ENCODE measurements around the gene CTSH. TPM values are rescaled to one million over a fixed set of nuclear protein-coding genes. Genes with fewer than 3 reads are reported as not detected.

The CTSH gene
- total RNA-seq, 1 donor from 2014 or later: 47.1 TPM

- Mint-ChIP-seq H3K27ac (no peak overlapping the region), H3K4me3 (ENCODE audit: low read depth) (no peak overlapping the region), H3K4me1 (ENCODE audit: low read depth) (no peaks in the 10 kb centered on the region), H3K27me3 (ENCODE audit: low read depth) (peaks cover 8% of the 10 kb centered on the region), H3K36me3 (ENCODE audit: low read depth) (no peaks in the 10 kb centered on the region), H3K9me3 (no peaks in the 10 kb centered on the region)
- intact Hi-C loops (cut with micrococcal nuclease): no loop called here
- no peak for DNase-seq (ENCODE audit: low spot score)
Observed at GRCh38 chr15:78968539-78969271, 23.9 kb upstream of the CTSH start.

GRCh38 chr15:78968114-78968513, 23.3 kb upstream of the CTSH start:
- DNase-seq (ENCODE audit: low spot score): no peak
- Mint-ChIP-seq H3K36me3 (ENCODE audit: low read depth) (no peaks in the 10 kb centered on the region), H3K27me3 (ENCODE audit: low read depth) (peaks cover 8% of the 10 kb centered on the region), H3K4me3 (ENCODE audit: low read depth) (no peak overlapping the region), H3K4me1 (ENCODE audit: low read depth) (no peaks in the 10 kb centered on the region), H3K27ac (no peak overlapping the region), H3K9me3 (no peaks in the 10 kb centered on the region)
- intact Hi-C loops (cut with micrococcal nuclease): no loop called here

- Mint-ChIP-seq H3K36me3 (ENCODE audit: low read depth) (no peaks in the 10 kb centered on the region), H3K27ac (no peak overlapping the region), H3K4me3 (ENCODE audit: low read depth) (no peak overlapping the region)
Observed at GRCh38 chr15:78960308-78960707, 15.5 kb upstream of the CTSH start.

GRCh38 chr15:78959360-78959759, 14.5 kb upstream of the CTSH start:
- H3K4me3 Mint-ChIP-seq (ENCODE audit: low read depth): no peak overlapping the region
- H3K36me3 Mint-ChIP-seq (ENCODE audit: low read depth): no peaks in the 10 kb centered on the region
- H3K9me3 Mint-ChIP-seq: no peaks in the 10 kb centered on the region
- no peak for DNase-seq (ENCODE audit: low spot score)
- H3K4me1 Mint-ChIP-seq (ENCODE audit: low read depth): no peaks in the 10 kb centered on the region
- intact Hi-C loops (cut with micrococcal nuclease): no loop called here
- H3K27me3 Mint-ChIP-seq (ENCODE audit: low read depth): peaks cover 5% of the 10 kb centered on the region
- H3K27ac Mint-ChIP-seq: no peak overlapping the region

More at GRCh38 chr15:78960308-78960707, 15.5 kb upstream of the CTSH start:
- H3K9me3 Mint-ChIP-seq: no peaks in the 10 kb centered on the region
- DNase-seq (ENCODE audit: low spot score): no peak
- H3K27me3 Mint-ChIP-seq (ENCODE audit: low read depth): no peaks in the 10 kb centered on the region
- no peaks in the 10 kb centered on the region for H3K4me1 Mint-ChIP-seq (ENCODE audit: low read depth)
- intact Hi-C loops (cut with micrococcal nuclease): no loop called here

- peaks cover 8% of the 10 kb centered on the region for H3K27me3 Mint-ChIP-seq (ENCODE audit: low read depth)
- H3K27ac Mint-ChIP-seq: no peak overlapping the region
- DNase-seq (ENCODE audit: low spot score): no peak
- H3K4me1 Mint-ChIP-seq (ENCODE audit: low read depth): no peaks in the 10 kb centered on the region
- intact Hi-C loops (cut with micrococcal nuclease): no loop called here
- H3K9me3 Mint-ChIP-seq: no peaks in the 10 kb centered on the region
- no peaks in the 10 kb centered on the region for H3K36me3 Mint-ChIP-seq (ENCODE audit: low read depth)
- H3K4me3 Mint-ChIP-seq (ENCODE audit: low read depth): no peak overlapping the region
Observed at GRCh38 chr15:78957416-78958093, 12.7 kb upstream of the CTSH start.

- Mint-ChIP-seq H3K4me3 (ENCODE audit: low read depth) (no peak overlapping the region), H3K9me3 (no peaks in the 10 kb centered on the region), H3K27ac (no peak overlapping the region), H3K36me3 (ENCODE audit: low read depth) (no peaks in the 10 kb centered on the region), H3K27me3 (ENCODE audit: low read depth) (peaks cover 8% of the 10 kb centered on the region), H3K4me1 (ENCODE audit: low read depth) (no peaks in the 10 kb centered on the region)
- intact Hi-C loops (cut with micrococcal nuclease): no loop called here
- DNase-seq (ENCODE audit: low spot score): no peak
Observed at GRCh38 chr15:78956937-78957336, 12.1 kb upstream of the CTSH start.

GRCh38 chr15:78955355-78955754, 10.5 kb upstream of the CTSH start:
- H3K27me3 Mint-ChIP-seq (ENCODE audit: low read depth): peaks cover 13% of the 10 kb centered on the region
- H3K27ac Mint-ChIP-seq: no peak overlapping the region
- no peaks in the 10 kb centered on the region for H3K9me3 Mint-ChIP-seq
- no peak for DNase-seq (ENCODE audit: low spot score)
- intact Hi-C loops (cut with micrococcal nuclease): no loop called here
- H3K4me1 Mint-ChIP-seq (ENCODE audit: low read depth): peaks cover 7% of the 10 kb centered on the region
- H3K4me3 Mint-ChIP-seq (ENCODE audit: low read depth): no peak overlapping the region
- H3K36me3 Mint-ChIP-seq (ENCODE audit: low read depth): no peaks in the 10 kb centered on the region

- no peak for DNase-seq (ENCODE audit: low spot score)
- H3K4me1 Mint-ChIP-seq (ENCODE audit: low read depth): peaks cover 7% of the 10 kb centered on the region
- no peaks in the 10 kb centered on the region for H3K9me3 Mint-ChIP-seq
- no peaks in the 10 kb centered on the region for H3K36me3 Mint-ChIP-seq (ENCODE audit: low read depth)
- intact Hi-C loops (cut with micrococcal nuclease): no loop called here
- no peak overlapping the region for H3K4me3 Mint-ChIP-seq (ENCODE audit: low read depth)
- H3K27ac Mint-ChIP-seq: no peak overlapping the region
- H3K27me3 Mint-ChIP-seq (ENCODE audit: low read depth): peaks cover 18% of the 10 kb centered on the region
Observed at GRCh38 chr15:78951841-78952238, 7.0 kb upstream of the CTSH start.

GRCh38 chr15:78950902-78951840, 6.3 kb upstream of the CTSH start:
- Mint-ChIP-seq H3K9me3 (no peaks in the 10 kb centered on the region), H3K36me3 (ENCODE audit: low read depth) (no peaks in the 10 kb centered on the region), H3K27me3 (ENCODE audit: low read depth) (peaks cover 20% of the 10 kb centered on the region), H3K4me1 (ENCODE audit: low read depth) (peaks cover 7% of the 10 kb centered on the region), H3K27ac (no peak overlapping the region), H3K4me3 (ENCODE audit: low read depth) (no peak overlapping the region)
- no peak for DNase-seq (ENCODE audit: low spot score)
- intact Hi-C loops (cut with micrococcal nuclease): no loop called here

- Mint-ChIP-seq H3K4me1 (ENCODE audit: low read depth) (peaks cover 7% of the 10 kb centered on the region), H3K4me3 (ENCODE audit: low read depth) (no peak overlapping the region), H3K27ac (no peak overlapping the region), H3K9me3 (no peaks in the 10 kb centered on the region), H3K27me3 (ENCODE audit: low read depth) (peaks cover 24% of the 10 kb centered on the region), H3K36me3 (ENCODE audit: low read depth) (no peaks in the 10 kb centered on the region)
- no peak for DNase-seq (ENCODE audit: low spot score)
- intact Hi-C loops (cut with micrococcal nuclease): no loop called here
Observed at GRCh38 chr15:78950343-78950742, 5.5 kb upstream of the CTSH start.

GRCh38 chr15:78949461-78949860, 4.6 kb upstream of the CTSH start:
- H3K4me3 Mint-ChIP-seq (ENCODE audit: low read depth): no peak overlapping the region

GRCh38 chr15:78947506-78947905, 2.7 kb upstream of the CTSH start:
- DNase-seq (ENCODE audit: low spot score): no peak
- intact Hi-C loops (cut with micrococcal nuclease): no loop called here
- H3K4me3 Mint-ChIP-seq (ENCODE audit: low read depth): no peak overlapping the region
- H3K4me1 Mint-ChIP-seq (ENCODE audit: low read depth): peaks cover 10% of the 10 kb centered on the region
- H3K9me3 Mint-ChIP-seq: no peaks in the 10 kb centered on the region
- peaks cover 2% of the 10 kb centered on the region for H3K36me3 Mint-ChIP-seq (ENCODE audit: low read depth)
- H3K27me3 Mint-ChIP-seq (ENCODE audit: low read depth): peaks cover 29% of the 10 kb centered on the region
- no peak overlapping the region for H3K27ac Mint-ChIP-seq

More at GRCh38 chr15:78949461-78949860, 4.6 kb upstream of the CTSH start:
- no peaks in the 10 kb centered on the region for H3K36me3 Mint-ChIP-seq (ENCODE audit: low read depth)
- peaks cover 24% of the 10 kb centered on the region for H3K27me3 Mint-ChIP-seq (ENCODE audit: low read depth)
- no peaks in the 10 kb centered on the region for H3K9me3 Mint-ChIP-seq
- DNase-seq (ENCODE audit: low spot score): no peak
- H3K4me1 Mint-ChIP-seq (ENCODE audit: low read depth): peaks cover 10% of the 10 kb centered on the region
- no peak overlapping the region for H3K27ac Mint-ChIP-seq
- intact Hi-C loops (cut with micrococcal nuclease): no loop called here

Measured in activated T-helper 2 cell treated with anti-CD3 and anti-CD28 coated beads, Interferon-gamma antibody, Interleukin-2, Interleukin-4, amounts not matched to agents 10 μg/mL and 5 μg/mL and 100 μg/mL, durations not matched to agents 14 hours and 24 hours and 36 hours (primary cell).